ENCODE results near the gene REXO1. TPM values are rescaled to one million over a fixed set of nuclear protein-coding genes. Genes with fewer than 3 reads are reported as not detected.
A peak's percentile ranks its signal among the peaks of the same experiment; 100 is the strongest.

The REXO1 gene
- total and polyA plus RNA-seq, 9 of the 15 experiments (the other 6 are each of a cell fraction or from before 2014, with no cell fraction given) = 0.04 to 63.3 (median 15.8) TPM

- no peak for TF ChIP-seq EWSR1 (IDR thresholded peaks at IDR 0.05; ENCODE audit: borderline replicate concordance, low read depth, partially characterized antibody)
- TF ChIP-seq CUX1 (CRISPR knock-in tag; IDR thresholded peaks at IDR 0.05) = no peak
- TF ChIP-seq, protein P1, sequence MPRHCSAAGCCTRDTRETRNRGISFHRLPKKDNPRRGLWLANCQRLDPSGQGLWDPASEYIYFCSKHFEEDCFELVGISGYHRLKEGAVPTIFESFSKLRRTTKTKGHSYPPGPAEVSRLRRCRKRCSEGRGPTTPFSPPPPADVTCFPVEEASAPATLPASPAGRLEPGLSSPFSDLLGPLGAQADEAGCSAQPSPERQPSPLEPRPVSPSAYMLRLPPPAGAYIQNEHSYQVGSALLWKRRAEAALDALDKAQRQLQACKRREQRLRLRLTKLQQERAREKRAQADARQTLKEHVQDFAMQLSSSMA (CRISPR knock-in tag; IDR thresholded peaks at IDR 0.05) = no peak
- no peak for TF ChIP-seq KLF6 (CRISPR knock-in tag; IDR thresholded peaks at IDR 0.05; ENCODE audit: borderline replicate concordance)
- no peak for TF ChIP-seq ZNF408 (CRISPR knock-in tag; IDR thresholded peaks at IDR 0.05; ENCODE audit: low read depth)
- TF ChIP-seq NFYB (IDR thresholded peaks at IDR 0.05; ENCODE audit: extremely low read depth, insufficient read length) = no peak
- TF ChIP-seq ARID3B (CRISPR knock-in tag; IDR thresholded peaks at IDR 0.05; ENCODE audit: borderline replicate concordance) = no peak
- TF ChIP-seq NCOA2 (IDR thresholded peaks at IDR 0.05; ENCODE audit: partially characterized antibody in 2 of 2) = peak in 1 of 2 experiments; percentile 97
- no peak for TF ChIP-seq XRCC4 (IDR thresholded peaks at IDR 0.05; ENCODE audit: extremely low read depth, insufficient read depth, insufficient read length)
- peak; percentile 83; the same call in 1 of the 2 replicates for TF ChIP-seq NBN (IDR thresholded peaks at IDR 0.05; ENCODE audit: low read depth)
- TF ChIP-seq GTF2A2 (tag; IDR thresholded peaks at IDR 0.05) = peak; percentile 61; the same call in 1 of the 2 replicates
- no peak for TF ChIP-seq ZNF324 (CRISPR knock-in tag; IDR thresholded peaks at IDR 0.05)
- peak; percentile 92 for TF ChIP-seq DACH1 (IDR thresholded peaks at IDR 0.05; ENCODE audit: partially characterized antibody)
- no peak for TF ChIP-seq NCOA1 (IDR thresholded peaks at IDR 0.05; ENCODE audit: low read depth)
- TF ChIP-seq SMARCE1 (IDR thresholded peaks at IDR 0.05) = no peak
- peak; percentile 89 for TF ChIP-seq ZNF24 (IDR thresholded peaks at IDR 0.05)
- no peak for TF ChIP-seq CREB3 (tag; conservative IDR thresholded peaks at IDR 0.05; ENCODE audit: low read depth)
- no peak for TF ChIP-seq TEAD2 (tag; IDR thresholded peaks at IDR 0.05)
- no peak for TF ChIP-seq ZNF431 (CRISPR knock-in tag; IDR thresholded peaks at IDR 0.05)
- TF ChIP-seq, protein P2, sequence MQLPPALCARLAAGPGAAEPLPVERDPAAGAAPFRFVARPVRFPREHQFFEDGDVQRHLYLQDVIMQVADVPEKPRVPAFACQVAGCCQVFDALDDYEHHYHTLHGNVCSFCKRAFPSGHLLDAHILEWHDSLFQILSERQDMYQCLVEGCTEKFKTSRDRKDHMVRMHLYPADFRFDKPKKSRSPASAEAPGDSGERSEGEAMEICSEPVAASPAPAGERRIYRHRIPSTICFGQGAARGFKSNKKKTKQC (CRISPR knock-in tag; IDR thresholded peaks at IDR 0.05) = peak; percentile 74; the same call in 1 of the 2 replicates
Observed at GRCh38 chr19:1848399-1849131, at the start of gene REXO1 (continued).

Measured in K562 (cell line).